Purkinje cell (primary cell): Measurements from ENCODE around the gene TEX13B. TPM values are rescaled to one million over a fixed set of nuclear protein-coding genes. Genes with fewer than 3 reads are reported as not detected.

Source experiments
- polyA plus RNA-seq: library from polyadenylated mRNA; unstranded; fragments of >200 nt; fragmentation: Nextera tagmentation; gene quantifications from 2 replicates; pipeline ENCODE4 v1.2.1, GENCODE V29; 2014

TEX13B gene, protein sequence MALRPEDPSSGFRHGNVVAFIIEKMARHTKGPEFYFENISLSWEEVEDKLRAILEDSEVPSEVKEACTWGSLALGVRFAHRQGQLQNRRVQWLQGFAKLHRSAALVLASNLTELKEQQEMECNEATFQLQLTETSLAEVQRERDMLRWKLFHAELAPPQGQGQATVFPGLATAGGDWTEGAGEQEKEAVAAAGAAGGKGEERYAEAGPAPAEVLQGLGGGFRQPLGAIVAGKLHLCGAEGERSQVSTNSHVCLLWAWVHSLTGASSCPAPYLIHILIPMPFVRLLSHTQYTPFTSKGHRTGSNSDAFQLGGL
- polyA plus RNA-seq: not detected in 2 replicates

DNA sequence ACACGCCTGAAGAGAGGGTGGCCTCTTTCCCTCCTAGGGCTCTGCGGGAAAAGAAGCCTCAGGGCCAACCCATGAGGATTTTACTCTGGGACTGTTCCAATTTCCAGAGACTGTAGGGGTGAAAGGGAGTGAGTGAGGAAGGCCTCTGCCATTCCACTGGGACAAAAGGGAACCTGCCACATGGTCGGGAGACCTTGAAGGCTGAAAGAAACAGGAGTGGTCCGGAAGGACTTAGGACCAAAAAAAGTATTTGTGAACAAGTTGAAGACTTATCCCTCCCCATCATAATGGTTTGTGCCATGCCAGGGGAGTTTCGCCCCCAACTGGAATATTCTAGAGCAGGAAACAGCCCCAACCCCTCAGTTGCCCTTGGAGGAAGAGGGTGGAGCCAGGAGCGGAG lies at the start of gene TEX13B:
TSS of gene TEX13B (minus strand) at position 15 of the 400 bp plus-strand sequence. CDS start 243 bp downstream, outside the sequence.

Other genes starting within 250 kb of the TEX13B start
- 60.5 and 84.5 TPM in 2 replicates for gene TSC22D3, start 206.6 kb downstream of the TEX13B start, polyA plus RNA-seq
- gene NCBP2L, start 204.6 kb downstream of the TEX13B start, polyA plus RNA-seq: 1.4 TPM in 1 of 2 replicates, not detected in the other
- 2.7 and 5.4 TPM in 2 replicates for gene MID2, start 156.5 kb downstream of the TEX13B start, polyA plus RNA-seq
- 0.32 TPM in 1 of 2 replicates, not detected in the other for gene VSIG1, start 62.7 kb upstream of the TEX13B start, polyA plus RNA-seq
- gene PSMD10, start 109.2 kb upstream of the TEX13B start, polyA plus RNA-seq: 81.6 and 127 TPM in 2 replicates
- gene ATG4A, start 109.4 kb upstream of the TEX13B start, polyA plus RNA-seq: 15.9 and 19.3 TPM in 2 replicates